GM21423 (cell line): ENCODE measurements around the gene ING2.
"Not testable (repeated sequence)": the region's sequence is repeated elsewhere in the genome, so short reads cannot be mapped to it uniquely, and the experiment has no call there.

Experiments used
- ATAC-seq: cut with Tn5 transposase; IDR thresholded peaks from one replicate; pipeline ENCODE4 v1.9.1; 2021; ENCODE audit warnings: mild to moderate bottlenecking, moderate library complexity; ENCODE audit not compliant: unreplicated experiment

ING2 gene

DNA sequence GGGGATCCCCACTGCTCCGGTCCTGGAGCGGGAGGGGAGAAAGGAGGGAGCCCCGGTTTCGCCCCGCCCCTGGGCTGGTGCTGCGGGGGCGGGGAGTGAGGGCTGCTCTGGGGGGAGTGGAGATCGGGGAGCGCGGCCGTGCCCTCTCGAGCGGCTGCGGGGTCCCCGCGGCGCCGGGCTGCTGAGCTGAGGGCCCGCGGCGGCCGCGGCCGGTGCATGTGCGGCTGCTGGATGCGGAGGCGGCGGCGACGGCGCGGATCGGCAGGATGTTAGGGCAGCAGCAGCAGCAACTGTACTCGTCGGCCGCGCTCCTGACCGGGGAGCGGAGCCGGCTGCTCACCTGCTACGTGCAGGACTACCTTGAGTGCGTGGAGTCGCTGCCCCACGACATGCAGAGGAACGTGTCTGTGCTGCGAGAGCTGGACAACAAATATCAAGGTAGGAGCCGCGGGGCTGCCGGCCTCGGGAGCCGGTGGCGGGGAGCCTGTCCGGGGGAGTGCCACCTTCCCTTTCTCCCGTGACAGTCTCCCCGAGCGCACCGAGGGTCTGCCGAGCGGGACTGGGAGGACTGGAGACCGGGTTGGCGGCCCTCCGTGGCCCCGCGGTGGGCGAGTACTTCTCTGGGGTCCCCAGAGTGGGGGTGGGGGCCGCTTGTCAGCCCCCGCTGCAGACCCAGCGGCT, at the start of gene ING2:
TSS of gene ING2 (plus strand) at position 129 of the 681 bp plus-strand sequence. CDS start at position 267, 138 bp downstream.
- peak; percentile 40 for ATAC-seq

GRCh38 chr4:183455431-183456195, 49.2 kb upstream of the ING2 start:
- no peak for ATAC-seq

GRCh38 chr4:183458005-183458404, 46.9 kb upstream of the ING2 start:
- no peak for ATAC-seq

- ATAC-seq, result not testable (repeated sequence)
Measured at GRCh38 chr4:183463903-183464619, 40.8 kb upstream of the ING2 start.

DNA sequence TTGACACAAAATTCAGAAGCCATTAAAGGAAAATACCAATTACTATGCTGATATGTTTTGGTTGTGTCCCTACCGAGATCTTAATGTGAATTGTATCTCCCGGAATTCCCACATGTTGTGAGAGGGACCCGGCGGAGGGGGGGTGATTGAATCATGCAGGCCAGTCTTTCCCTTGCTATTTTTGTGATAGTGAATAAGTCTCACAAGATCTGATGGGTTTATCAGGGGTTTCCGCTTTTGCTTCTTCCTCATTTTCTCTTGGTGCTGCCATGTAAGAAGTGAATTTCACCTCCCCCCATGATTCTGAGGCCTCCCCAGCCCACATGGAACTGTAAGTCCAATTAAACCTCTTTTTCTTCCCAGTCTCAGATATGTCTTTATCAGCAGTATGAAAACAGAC, 39.0 kb upstream of the ING2 start:
- ATAC-seq, result not testable (repeated sequence)

GRCh38 chr4:183467246-183467645, 37.6 kb upstream of the ING2 start:
- no peak for ATAC-seq

DNA sequence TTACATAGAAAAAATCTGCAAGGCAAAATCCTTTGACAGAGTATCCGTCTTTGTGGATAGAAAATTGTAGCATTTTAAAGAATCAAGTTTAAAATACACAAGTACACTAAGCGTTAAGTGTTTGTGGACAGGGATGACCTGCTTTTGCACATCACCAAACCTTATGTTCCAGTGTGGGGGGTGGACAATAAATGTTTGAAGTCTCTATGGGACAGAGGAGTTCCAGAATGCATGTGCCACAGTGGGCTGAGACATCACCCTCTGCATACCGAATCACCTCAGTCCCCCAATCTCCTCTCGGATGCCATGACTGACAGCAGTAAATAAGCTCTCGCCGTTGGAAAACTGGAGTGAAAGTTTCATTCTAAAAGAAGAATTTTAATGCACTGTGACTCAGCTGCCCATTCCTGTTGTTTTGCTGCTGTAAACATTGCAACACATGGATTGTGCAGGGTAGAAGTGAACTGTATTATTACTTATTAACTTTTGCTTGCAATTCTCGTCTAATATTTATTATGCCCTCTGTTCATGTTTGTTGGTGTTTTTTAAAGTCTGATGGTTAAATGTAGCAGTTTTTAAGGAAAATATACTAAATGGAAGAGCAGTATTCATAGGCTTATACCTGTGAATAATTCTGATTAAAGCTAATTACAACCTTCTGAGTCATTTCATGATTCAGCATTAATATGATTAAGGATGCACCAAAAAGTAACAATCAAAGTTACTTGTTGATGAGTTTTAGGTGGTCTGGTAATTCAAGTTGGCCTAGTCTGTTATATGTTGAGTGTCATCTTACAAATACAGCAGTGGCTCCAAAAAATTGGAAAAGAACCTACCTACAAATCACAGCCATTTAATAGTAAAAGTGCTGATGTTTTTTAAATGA, 36.4 kb upstream of the ING2 start:
- ATAC-seq, result no peak

- ATAC-seq, result no peak
Measured at GRCh38 chr4:183469285-183469684, 35.6 kb upstream of the ING2 start.

- ATAC-seq, result no peak
Measured at GRCh38 chr4:183469936-183470335, 34.9 kb upstream of the ING2 start.

- ATAC-seq, result no peak
Measured at GRCh38 chr4:183470821-183471220, 34.0 kb upstream of the ING2 start.

DNA sequence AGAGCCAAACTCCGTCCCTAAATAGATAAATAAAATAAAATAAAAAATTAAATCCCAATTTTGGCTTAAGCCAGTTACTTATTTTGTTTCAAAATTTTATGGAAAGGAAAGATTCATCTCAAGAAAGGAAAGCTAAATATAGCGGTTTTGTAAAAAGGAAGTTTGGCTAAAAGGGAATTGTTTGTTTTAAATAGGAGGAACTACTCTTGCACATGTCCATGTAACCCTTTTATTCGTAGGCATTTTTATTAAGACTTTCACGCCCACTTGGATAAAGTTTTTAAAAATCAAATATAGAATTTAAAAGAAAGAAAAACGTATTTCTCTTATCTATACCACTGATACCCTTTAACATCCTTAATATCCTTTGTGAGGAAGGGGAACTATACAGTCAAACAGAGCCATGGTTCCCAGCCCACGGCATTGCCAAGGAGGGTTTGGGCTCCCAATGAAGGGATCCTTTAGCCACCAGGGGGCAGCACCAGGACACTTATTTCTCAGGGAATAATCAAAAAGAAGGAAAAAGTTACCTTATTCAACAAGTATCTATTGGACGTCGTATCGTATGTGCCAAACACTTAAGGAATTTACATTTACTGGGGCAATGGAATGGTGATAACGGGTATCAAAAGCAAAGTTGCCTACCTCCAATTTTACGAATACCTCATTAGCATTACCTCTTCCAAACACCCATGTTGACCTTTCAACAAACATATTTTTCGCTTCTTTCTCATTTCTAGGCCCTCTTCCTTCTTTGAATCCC, 32.7 kb upstream of the ING2 start:
- no peak for ATAC-seq

GRCh38 chr4:183478123-183478522, 26.7 kb upstream of the ING2 start:
- no peak for ATAC-seq

- ATAC-seq, result no peak
Measured at GRCh38 chr4:183478926-183479325, 25.9 kb upstream of the ING2 start.

GRCh38 chr4:183482515-183483095, 22.3 kb upstream of the ING2 start:
- ATAC-seq, result not testable (repeated sequence)

DNA sequence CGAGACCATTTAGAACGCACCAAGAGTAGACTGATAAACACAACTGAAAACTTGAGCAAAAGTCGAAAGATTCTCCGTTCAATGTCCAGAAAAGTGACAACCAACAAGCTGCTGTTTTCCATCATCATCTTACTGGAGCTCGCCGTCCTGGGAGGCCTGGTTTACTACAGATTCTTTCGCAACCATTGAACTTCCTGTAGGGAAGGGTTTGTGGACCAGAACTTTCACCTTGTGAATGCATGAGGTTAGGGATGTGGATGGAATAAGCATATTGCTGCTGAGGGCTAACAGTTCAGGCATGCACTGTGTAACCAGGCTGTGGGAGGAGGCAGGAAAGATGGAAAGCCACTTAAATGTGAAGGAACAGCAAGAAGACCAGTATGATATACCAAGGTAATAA, 20.9 kb upstream of the ING2 start:
- ATAC-seq, result no peak

GRCh38 chr4:183485411-183486160, 19.3 kb upstream of the ING2 start:
- no peak for ATAC-seq

- no peak for ATAC-seq
Measured at GRCh38 chr4:183492791-183493222, 12.1 kb upstream of the ING2 start.

DNA sequence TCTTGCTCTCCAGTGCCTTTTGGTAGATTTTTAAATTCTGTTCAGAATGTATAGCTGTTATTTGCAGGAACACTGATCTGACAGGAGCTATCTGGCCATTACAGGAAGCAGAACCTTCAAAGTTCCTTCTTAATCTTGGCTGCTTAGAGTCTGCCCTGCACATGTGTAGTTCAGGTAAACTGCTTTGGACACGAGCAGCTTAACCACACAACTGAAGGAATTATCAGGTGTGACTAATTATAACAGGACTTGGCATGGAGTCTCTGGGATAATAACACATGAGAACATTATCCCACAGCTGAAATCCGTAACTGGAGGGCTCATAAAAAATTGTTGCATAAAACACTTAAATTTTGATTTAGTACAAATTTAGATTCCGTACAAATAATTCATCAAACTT, 11.6 kb upstream of the ING2 start:
- ATAC-seq, result no peak

DNA sequence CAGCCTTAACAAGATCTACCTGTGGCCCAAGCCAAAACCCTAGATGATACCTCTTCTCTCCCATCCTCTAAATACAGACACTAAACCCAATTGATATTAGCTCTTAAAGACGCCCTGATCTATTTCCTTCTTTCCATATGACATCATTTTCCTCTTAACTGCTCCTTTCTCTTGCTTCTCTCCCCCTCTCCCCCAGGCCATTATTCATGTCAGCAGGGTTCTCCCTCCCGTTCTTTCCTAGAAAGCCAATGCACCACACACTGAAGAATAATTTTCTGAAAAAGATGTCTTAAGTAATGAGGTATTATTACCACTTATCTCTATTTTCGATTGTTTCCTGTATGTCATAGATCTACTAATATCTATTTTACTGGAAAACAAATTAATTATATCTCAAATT, 9.7 kb upstream of the ING2 start:
- no peak for ATAC-seq
